HCT116 (cell line): Measurements from ENCODE around the gene ELK3. TPM values are rescaled to one million over a fixed set of nuclear protein-coding genes. Genes with fewer than 3 reads are reported as not detected.

Experiments used
- ATAC-seq: fragments of 200-7000 bp; cut with Tn5 transposase; 2 replicates; pipeline ENCODE4 v1.9.1; 2020; ENCODE audit warnings: mild to moderate bottlenecking, moderate library complexity
- BruUV-seq: library from RNA; stranded (reverse); fragments of 400-500 nt; replicated peaks from 2 replicates; lab custom pipeline; 2021; lab: Mats Ljungman, UMichigan
- CTCF ChIA-PET: fragments of 300-600 bp; sonication (Branson Sonifier 250); formaldehyde crosslinking; loops from one replicate; lab custom pipeline; 2021; ENCODE audit warnings: antibody characterized with exemption; lab: Charles Lee
- POLR2A ChIA-PET: fragments of 300-600, 350-600 bp; sonication (Branson Sonifier 250); formaldehyde crosslinking; loops from one replicate; lab custom pipeline; 2021; ENCODE audit warnings: antibody characterized with exemption; lab: Charles Lee
- RAD21 ChIA-PET, 2 experiments: fragments of 300-600 bp; sonication (Branson Sonifier 250); formaldehyde crosslinking; loops; one replicate each; lab custom pipeline; 2023; ENCODE audit warnings: low total read pairs in 2 of 2; ENCODE audit not compliant: uncharacterized antibody in 2 of 2, unreplicated experiment in 2 of 2, low non-redundant PET in 1 of 2; lab: Charles Lee
- DNase-seq: peaks from one replicate; pipeline ENCODE4 v3.0.0-alpha.2; 2010; ENCODE audit warnings: low read depth, low spot score
- H2AFZ ChIP-seq: fragments of 200-600 bp; shearing (Covaris generic), sonication (generic); 2 replicates; pipeline ENCODE4 v1.6.1; 2017; ENCODE audit warnings: low read depth, mixed run types, mixed read lengths, antibody characterized with exemption, low read length; ENCODE audit not compliant: poor library complexity, severe bottlenecking
- H3K27ac ChIP-seq: 2 replicates; pipeline ENCODE4 v1.5.1; 2012; ENCODE audit warnings: low read depth, low read length
- H3K27me3 ChIP-seq: fragments of 200-600 bp; sonication (generic); 2 replicates; pipeline ENCODE4 v1.6.1; 2016; ENCODE audit warnings: mixed run types, low read length, mixed read lengths; ENCODE audit not compliant: insufficient read depth
- H3K36me3 ChIP-seq, 2 experiments: fragments of 200-500 bp in 1 of 2; fragments of 200-600 bp in 1 of 2; sonication (Bioruptor generic) in 1 of 2; sonication (generic) in 1 of 2; 2 replicates each; pipeline versions ENCODE4 v1.5.1 to v1.6.1; 2014 to 2016; ENCODE audit warnings: low read length in 2 of 2, inconsistent platforms in 1 of 2, mixed read lengths in 1 of 2, mixed run types in 1 of 2; ENCODE audit not compliant: insufficient read depth in 2 of 2, control insufficient read depth in 1 of 2
- H3K4me1 ChIP-seq, 2 experiments: fragments of 200-600 bp in 1 of 2; sonication (generic) in 1 of 2; 2 replicates each; pipeline versions ENCODE4 v1.5.1 to v1.6.1; 2012 to 2017; ENCODE audit warnings: low read length in 2 of 2, inconsistent platforms in 1 of 2, mild to moderate bottlenecking in 1 of 2, mixed read lengths in 1 of 2, mixed run types in 1 of 2, moderate library complexity in 1 of 2; ENCODE audit not compliant: insufficient read depth in 2 of 2, control insufficient read depth in 1 of 2
- H3K4me2 ChIP-seq: fragments of 200-600 bp; sonication (generic); 2 replicates; pipeline ENCODE4 v1.6.1; 2017; ENCODE audit warnings: mixed run types, low read length, mixed read lengths
- H3K4me3 ChIP-seq, 2 experiments: fragments of 200-600 bp in 1 of 2; sonication (generic) in 1 of 2; replicated peaks in 1 of 2; 2 replicates each; pipeline ENCODE4 v1.5.1; 2011 to 2016; ENCODE audit warnings: low read length in 2 of 2, control low read depth in 1 of 2, low read depth in 1 of 2, mild to moderate bottlenecking in 1 of 2, mixed read lengths in 1 of 2, mixed run types in 1 of 2
- H3K79me2 ChIP-seq: fragments of 200-600 bp; sonication (generic); 2 replicates; pipeline ENCODE4 v1.6.1; 2017; ENCODE audit warnings: mild to moderate bottlenecking, mixed run types, low read length, moderate library complexity, mixed read lengths; ENCODE audit not compliant: insufficient read depth
- H3K9ac ChIP-seq: fragments of 200-600 bp; sonication (generic); 2 replicates; pipeline ENCODE4 v1.6.1; 2016; ENCODE audit warnings: low read length, mixed read lengths
- H3K9me2 ChIP-seq: fragments of 200-600 bp; sonication (generic), shearing (Covaris generic); 2 replicates; pipeline ENCODE4 v1.6.1; 2017; ENCODE audit warnings: mixed run types, mild to moderate bottlenecking, moderate library complexity; ENCODE audit not compliant: insufficient read depth
- H3K9me3 ChIP-seq, 2 experiments: fragments of 200-500 bp in 1 of 2; fragments of 200-600 bp in 1 of 2; sonication (Bioruptor generic) in 1 of 2; sonication (generic) in 1 of 2; 2 replicates each; pipeline ENCODE4 v1.6.1; 2014 to 2017; ENCODE audit warnings: low read length in 2 of 2, mixed read lengths in 2 of 2, inconsistent platforms in 1 of 2, low read depth in 1 of 2, mild to moderate bottlenecking in 1 of 2, mixed run types in 1 of 2, moderate library complexity in 1 of 2; ENCODE audit not compliant: control insufficient read depth in 1 of 2, insufficient read depth in 1 of 2
- H4K20me1 ChIP-seq: fragments of 200-600 bp; sonication (generic), shearing (Covaris generic); 2 replicates; pipeline ENCODE4 v1.6.1; 2017; ENCODE audit warnings: mixed run types, mild to moderate bottlenecking, moderate library complexity; ENCODE audit not compliant: insufficient read depth
- CEBPB ChIP-seq: IDR thresholded peaks from 2 replicates; pipeline ENCODE4 v1.6.1; 2012; ENCODE audit warnings: low read depth
- ELF1 ChIP-seq: IDR thresholded peaks from 2 replicates; pipeline ENCODE4 v1.6.1; 2012; ENCODE audit warnings: low read depth, borderline replicate concordance
- EZH2 ChIP-seq: fragments of 200-600 bp; sonication (generic); IDR thresholded peaks from 2 replicates; pipeline ENCODE4 v1.6.1; 2017; ENCODE audit warnings: antibody characterized with exemption, mixed run types
- EZH2phosphoT487 ChIP-seq: fragments of 200-600 bp; IDR thresholded peaks from 2 replicates; pipeline ENCODE4 v1.6.1; 2018; ENCODE audit warnings: antibody characterized with exemption, borderline replicate concordance
- FOSL1 ChIP-seq: IDR thresholded peaks from 2 replicates; pipeline ENCODE4 v1.6.1; 2012; ENCODE audit warnings: low read depth
- JUND ChIP-seq: IDR thresholded peaks from 2 replicates; pipeline ENCODE4 v1.6.1; 2012
- POLR2A ChIP-seq: IDR thresholded peaks from 2 replicates; pipeline ENCODE4 v1.7.0; 2011; ENCODE audit warnings: borderline replicate concordance; ENCODE audit not compliant: insufficient read depth, insufficient read length; ENCODE audit errors: extremely low read depth
- POLR2AphosphoS5 ChIP-seq: IDR thresholded peaks from 2 replicates; pipeline ENCODE4 v1.6.1; 2011; ENCODE audit warnings: mild to moderate bottlenecking, low read depth, low read length, moderate library complexity
- RAD21 ChIP-seq: IDR thresholded peaks from 2 replicates; pipeline ENCODE4 v1.6.1; 2012; ENCODE audit warnings: low read depth, mild to moderate bottlenecking
- SIN3A ChIP-seq: IDR thresholded peaks from 2 replicates; pipeline ENCODE4 v1.6.1; 2012; ENCODE audit warnings: low read depth
- SP1 ChIP-seq: IDR thresholded peaks from 2 replicates; pipeline ENCODE4 v1.6.1; 2012; ENCODE audit warnings: low read depth
- SRF ChIP-seq: IDR thresholded peaks from 2 replicates; pipeline ENCODE4 v1.6.1; 2012; ENCODE audit warnings: low read depth
- TCF7L2 ChIP-seq: IDR thresholded peaks from 2 replicates; pipeline ENCODE4 v1.7.0; 2011; ENCODE audit warnings: borderline replicate concordance, inconsistent platforms; ENCODE audit not compliant: insufficient read depth, insufficient read length; ENCODE audit errors: extremely low read depth
- YY1 ChIP-seq: IDR thresholded peaks from 2 replicates; pipeline ENCODE4 v1.6.1; 2011; ENCODE audit warnings: low read length, low read depth, moderate library complexity, mild to moderate bottlenecking; ENCODE audit not compliant: insufficient replicate concordance; ENCODE audit errors: extremely low read depth
- ZFX ChIP-seq: fragments of 450-650 bp; IDR thresholded peaks from 2 replicates; pipeline ENCODE4 v1.6.1; 2017
- ZNF274 ChIP-seq: fragments of 200-500 bp; sonication (Bioruptor generic); IDR thresholded peaks from 2 replicates; pipeline ENCODE4 v1.6.1; 2014; ENCODE audit warnings: mild to moderate bottlenecking, low read depth, low read length, inconsistent platforms
- intact Hi-C: fragments of 100-400 bp; cut with micrococcal nuclease; formaldehyde crosslinking; loops from 2 replicates; pipeline ENCODE4 v1.10.0; 2022
- total RNA-seq: library from RNA; stranded (reverse); gene quantifications from one replicate; pipeline ENCODE4 v1.2.1, GENCODE V29; 2021; ENCODE audit not compliant: unreplicated experiment
- TF ChIP-seq, protein P1 (sequence below): IDR thresholded peaks from 2 replicates; pipeline ENCODE4 v1.6.1; 2012; ENCODE audit warnings: low read depth
- TF ChIP-seq, protein P2 (sequence below): IDR thresholded peaks from 2 replicates; pipeline ENCODE4 v1.6.1; 2012
- TF ChIP-seq, protein P3 (sequence below): IDR thresholded peaks from 2 replicates; pipeline ENCODE4 v1.6.1; 2011; ENCODE audit warnings: mild to moderate bottlenecking, low read length, moderate library complexity; ENCODE audit not compliant: insufficient replicate concordance; ENCODE audit errors: extremely low read depth

ELK3 gene
- total RNA-seq, 1 experiment from 2014 or later: 45.6 TPM

GRCh38 chr12:96208346-96208745 lies 14.2 kb downstream of the ELK3 start:
- Histone ChIP-seq H3K9ac (no peak overlapping the region), H3K79me2 (peaks cover 98% of the 10 kb centered on the region), H3K4me1 (no peaks in the 10 kb centered on the region; a peak in 1 of 4 replicates), H3K9me2 (no peaks in the 10 kb centered on the region), H3K27me3 (no peaks in the 10 kb centered on the region), H3K27ac (no peak overlapping the region), H3K4me3 (no peak overlapping the region), H3K9me3 (no peaks in the 10 kb centered on the region), H3K36me3 (no peaks in the 10 kb centered on the region), H3K4me2 (no peak overlapping the region), H2AFZ (no peak overlapping the region), H4K20me1 (no peaks in the 10 kb centered on the region)
- no TSS peak for BruUV-seq
- CTCF ChIA-PET: no interaction called here
- no peak for DNase-seq
- no peak for TF ChIP-seq SRF
- TF ChIP-seq, protein P1, sequence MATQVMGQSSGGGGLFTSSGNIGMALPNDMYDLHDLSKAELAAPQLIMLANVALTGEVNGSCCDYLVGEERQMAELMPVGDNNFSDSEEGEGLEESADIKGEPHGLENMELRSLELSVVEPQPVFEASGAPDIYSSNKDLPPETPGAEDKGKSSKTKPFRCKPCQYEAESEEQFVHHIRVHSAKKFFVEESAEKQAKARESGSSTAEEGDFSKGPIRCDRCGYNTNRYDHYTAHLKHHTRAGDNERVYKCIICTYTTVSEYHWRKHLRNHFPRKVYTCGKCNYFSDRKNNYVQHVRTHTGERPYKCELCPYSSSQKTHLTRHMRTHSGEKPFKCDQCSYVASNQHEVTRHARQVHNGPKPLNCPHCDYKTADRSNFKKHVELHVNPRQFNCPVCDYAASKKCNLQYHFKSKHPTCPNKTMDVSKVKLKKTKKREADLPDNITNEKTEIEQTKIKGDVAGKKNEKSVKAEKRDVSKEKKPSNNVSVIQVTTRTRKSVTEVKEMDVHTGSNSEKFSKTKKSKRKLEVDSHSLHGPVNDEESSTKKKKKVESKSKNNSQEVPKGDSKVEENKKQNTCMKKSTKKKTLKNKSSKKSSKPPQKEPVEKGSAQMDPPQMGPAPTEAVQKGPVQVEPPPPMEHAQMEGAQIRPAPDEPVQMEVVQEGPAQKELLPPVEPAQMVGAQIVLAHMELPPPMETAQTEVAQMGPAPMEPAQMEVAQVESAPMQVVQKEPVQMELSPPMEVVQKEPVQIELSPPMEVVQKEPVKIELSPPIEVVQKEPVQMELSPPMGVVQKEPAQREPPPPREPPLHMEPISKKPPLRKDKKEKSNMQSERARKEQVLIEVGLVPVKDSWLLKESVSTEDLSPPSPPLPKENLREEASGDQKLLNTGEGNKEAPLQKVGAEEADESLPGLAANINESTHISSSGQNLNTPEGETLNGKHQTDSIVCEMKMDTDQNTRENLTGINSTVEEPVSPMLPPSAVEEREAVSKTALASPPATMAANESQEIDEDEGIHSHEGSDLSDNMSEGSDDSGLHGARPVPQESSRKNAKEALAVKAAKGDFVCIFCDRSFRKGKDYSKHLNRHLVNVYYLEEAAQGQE: no peak
- no peak for TF ChIP-seq EZH2
- no peak for TF ChIP-seq POLR2AphosphoS5
- no peak for TF ChIP-seq SIN3A
- no peak for TF ChIP-seq TCF7L2
- no peak for TF ChIP-seq EZH2phosphoT487
- TF ChIP-seq, protein P2, sequence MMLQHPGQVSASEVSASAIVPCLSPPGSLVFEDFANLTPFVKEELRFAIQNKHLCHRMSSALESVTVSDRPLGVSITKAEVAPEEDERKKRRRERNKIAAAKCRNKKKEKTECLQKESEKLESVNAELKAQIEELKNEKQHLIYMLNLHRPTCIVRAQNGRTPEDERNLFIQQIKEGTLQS: no peak
- TF ChIP-seq RAD21: no peak
- TF ChIP-seq YY1: no peak
- TF ChIP-seq POLR2A: no peak
- no peak for TF ChIP-seq ELF1
- TF ChIP-seq ZFX: no peak
- TF ChIP-seq, protein P3, sequence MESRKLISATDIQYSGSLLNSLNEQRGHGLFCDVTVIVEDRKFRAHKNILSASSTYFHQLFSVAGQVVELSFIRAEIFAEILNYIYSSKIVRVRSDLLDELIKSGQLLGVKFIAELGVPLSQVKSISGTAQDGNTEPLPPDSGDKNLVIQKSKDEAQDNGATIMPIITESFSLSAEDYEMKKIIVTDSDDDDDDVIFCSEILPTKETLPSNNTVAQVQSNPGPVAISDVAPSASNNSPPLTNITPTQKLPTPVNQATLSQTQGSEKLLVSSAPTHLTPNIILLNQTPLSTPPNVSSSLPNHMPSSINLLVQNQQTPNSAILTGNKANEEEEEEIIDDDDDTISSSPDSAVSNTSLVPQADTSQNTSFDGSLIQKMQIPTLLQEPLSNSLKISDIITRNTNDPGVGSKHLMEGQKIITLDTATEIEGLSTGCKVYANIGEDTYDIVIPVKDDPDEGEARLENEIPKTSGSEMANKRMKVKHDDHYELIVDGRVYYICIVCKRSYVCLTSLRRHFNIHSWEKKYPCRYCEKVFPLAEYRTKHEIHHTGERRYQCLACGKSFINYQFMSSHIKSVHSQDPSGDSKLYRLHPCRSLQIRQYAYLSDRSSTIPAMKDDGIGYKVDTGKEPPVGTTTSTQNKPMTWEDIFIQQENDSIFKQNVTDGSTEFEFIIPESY: no peak
- no peak for TF ChIP-seq ZNF274
- TF ChIP-seq FOSL1: no peak
- no peak for TF ChIP-seq SP1
- TF ChIP-seq JUND: no peak
- TF ChIP-seq CEBPB: no peak
- POLR2A ChIA-PET: no interaction called here
- RAD21 ChIA-PET: no interaction called here
- ATAC-seq: no peak
- intact Hi-C loops: no loop called here
